Stimulated activated CD4-positive, alpha-beta T cell treated with anti-CD3 and anti-CD28 coated beads, Interleukin-4, amount 100 ng/mL, for 24 hours (primary cell): ENCODE data around the gene CYP24A1.

Source experiments
- DNase-seq: peaks from one replicate; pipeline ENCODE4 v3.0.0-alpha.2; 2020

The CYP24A1 gene

GRCh38 chr20:54201268-54201846, 27.6 kb upstream of the CYP24A1 start:
- no peak for DNase-seq

DNA sequence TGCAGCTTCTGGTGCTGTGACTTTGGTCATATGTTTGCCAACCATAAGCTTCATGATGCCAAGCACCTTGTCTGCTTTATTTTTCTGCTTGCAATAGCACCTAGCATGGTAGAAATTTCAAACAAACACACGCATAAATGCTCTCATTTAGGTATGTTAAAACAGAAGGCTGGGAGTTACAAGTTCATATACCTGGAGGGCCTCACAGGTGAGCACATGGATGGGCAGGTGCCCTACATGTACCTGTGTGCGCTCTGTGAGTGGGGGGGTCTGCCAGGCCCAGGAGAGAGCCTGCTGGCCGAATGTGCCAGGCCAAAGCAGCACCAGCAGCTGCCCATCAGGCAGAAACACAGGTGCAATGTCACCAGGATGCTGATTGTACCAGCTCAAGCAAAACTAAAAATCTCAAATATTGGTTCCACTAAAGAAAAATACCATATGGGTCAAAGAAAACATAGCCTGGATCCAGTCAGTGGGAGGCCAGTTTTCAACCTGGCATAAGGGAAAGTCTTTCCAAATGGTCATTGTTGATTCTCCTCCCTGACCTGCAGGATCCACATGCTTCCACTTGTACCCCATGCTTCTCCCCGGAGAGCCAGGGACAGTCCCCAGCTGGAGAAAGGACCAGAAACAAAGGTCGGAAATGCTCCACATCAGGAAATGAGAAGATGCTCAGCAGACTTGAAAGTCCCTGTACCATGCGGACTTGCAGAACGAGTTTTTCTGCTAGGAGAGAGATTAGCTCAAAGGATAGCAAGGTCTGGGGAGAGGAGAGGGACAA, 26.9 kb upstream of the CYP24A1 start:
- DNase-seq: no peak

- DNase-seq: peak; percentile 75
These were observed 26.0 kb upstream of the CYP24A1 start for GRCh38 chr20:54199721-54200176.

- no peak for DNase-seq
These were observed 25.5 kb upstream of the CYP24A1 start for GRCh38 chr20:54199283-54199682.

GRCh38 chr20:54197621-54198604, 24.1 kb upstream of the CYP24A1 start:
- no peak for DNase-seq

DNA sequence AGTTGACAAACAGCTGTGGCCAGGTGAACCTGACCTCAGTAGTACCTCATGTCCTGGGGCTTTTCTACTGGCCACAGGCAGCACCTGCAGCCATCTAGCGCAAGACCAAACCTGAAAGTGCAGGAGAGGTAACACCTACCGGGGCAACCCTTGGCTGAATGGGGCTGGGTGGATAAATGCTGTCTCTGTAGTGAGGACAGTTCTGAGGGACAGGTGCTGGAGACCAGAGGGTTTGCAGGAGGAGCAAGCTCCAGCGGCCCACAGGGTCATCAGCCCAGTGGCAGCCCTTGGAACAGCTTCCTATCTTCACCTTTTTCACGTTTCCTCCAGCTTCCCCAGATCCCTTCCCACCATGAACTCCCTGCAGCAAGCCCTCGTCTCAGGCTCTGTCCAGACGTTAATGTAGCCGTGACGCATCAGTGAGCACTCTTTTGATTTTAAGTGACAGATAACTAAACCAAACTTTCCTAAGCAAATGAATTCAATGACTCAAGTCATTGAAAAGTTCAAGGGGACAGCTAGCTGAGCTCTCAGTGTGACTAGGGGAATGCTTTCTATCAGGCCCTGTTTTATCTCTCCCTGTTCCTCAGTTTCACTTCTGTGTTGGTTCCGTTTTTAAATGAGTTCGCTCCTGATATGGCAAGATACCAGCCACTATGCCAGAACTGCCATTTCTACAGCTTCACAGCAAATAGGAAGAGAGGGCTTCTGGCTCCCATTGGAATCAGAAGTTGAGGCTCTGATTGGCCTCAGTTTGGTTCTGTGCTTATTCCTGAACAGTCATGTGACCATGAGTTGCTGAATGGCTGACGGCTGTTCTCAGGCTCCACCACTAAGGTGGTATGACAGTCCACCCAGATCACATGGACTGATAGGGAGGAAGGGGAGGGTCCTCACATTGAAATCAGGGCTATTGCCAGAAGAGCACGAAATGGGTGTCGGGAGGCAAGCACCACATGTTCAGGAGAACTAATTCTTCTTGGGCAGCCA, 22.0 kb upstream of the CYP24A1 start:
- no peak for DNase-seq

- no peak for DNase-seq
These were observed 21.1 kb upstream of the CYP24A1 start for GRCh38 chr20:54194724-54195438.

GRCh38 chr20:54193817-54194216, 20.0 kb upstream of the CYP24A1 start:
- DNase-seq: no peak

DNA sequence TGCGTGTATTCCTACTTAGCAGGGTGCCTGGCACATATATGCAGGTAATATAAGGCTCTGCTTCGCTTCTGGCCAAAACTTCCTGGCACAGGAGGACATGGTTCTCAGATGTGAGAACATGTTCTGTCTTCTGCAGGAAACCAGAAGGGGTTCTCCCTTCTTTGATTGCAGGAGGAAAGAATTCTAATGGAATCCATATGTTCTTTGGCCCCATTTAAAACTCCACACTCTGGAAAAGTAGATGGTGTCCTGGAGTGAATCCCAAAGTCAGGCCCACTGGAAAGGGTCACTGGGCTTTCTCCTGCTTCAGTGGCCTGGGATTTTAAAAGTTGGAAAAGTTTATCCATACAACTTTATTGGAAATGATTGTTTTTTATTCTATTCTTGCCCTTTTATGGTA, 16.4 kb upstream of the CYP24A1 start:
- no peak for DNase-seq

GRCh38 chr20:54189630-54190029, 15.8 kb upstream of the CYP24A1 start:
- DNase-seq: no peak

GRCh38 chr20:54188132-54188849, 14.5 kb upstream of the CYP24A1 start:
- no peak for DNase-seq

DNA sequence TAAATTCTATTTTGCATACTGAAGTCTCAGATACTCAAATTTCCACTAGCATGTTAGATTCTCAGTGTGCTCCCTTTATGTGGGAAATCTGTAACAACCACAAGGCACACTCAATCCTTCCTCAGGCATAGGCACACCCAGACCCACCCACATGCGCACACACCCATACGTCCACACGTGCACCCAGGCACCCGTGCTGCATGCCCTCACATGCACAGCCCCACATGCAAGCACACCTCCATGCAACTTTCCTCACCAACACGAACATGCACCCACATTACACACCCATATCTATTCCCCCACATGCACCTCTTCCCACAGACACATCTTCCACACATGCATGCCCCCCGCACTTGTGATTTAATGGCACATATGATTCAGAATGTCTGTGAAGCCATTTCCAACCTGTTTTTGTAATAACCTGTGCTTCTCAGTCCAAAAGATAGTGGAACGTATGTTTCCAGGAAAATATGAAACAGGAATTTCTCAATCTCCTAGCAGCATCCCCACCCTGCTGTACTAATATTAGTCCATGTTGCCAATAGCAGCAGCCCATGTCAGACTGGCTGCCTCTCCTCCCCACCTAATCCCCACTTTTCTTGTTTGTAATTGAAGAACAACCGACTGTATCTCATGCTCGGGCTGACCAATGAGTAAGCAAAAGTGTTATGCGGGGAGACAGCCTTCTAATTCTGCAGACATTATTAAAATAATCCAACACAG, 11.3 kb upstream of the CYP24A1 start:
- DNase-seq: no peak

GRCh38 chr20:54184071-54184470, 10.3 kb upstream of the CYP24A1 start:
- no peak for DNase-seq

DNA sequence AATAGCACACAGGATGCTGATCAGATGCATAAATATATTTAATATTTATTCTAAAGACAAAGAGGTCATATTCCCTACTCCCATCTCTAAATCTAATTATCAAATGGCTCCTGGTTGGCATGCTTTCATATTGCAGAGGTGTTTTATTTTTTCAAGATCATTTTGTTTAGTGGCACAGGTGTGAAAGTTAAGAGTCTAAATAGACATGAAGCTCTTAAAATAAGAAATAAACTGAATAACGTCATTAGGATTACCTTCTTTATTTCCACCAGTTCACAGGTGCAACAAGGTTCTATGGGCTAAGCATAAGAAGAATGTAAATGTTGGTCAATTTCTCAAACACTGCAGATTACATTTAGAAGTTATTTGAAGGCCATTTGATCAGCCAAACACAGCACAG, 7.1 kb upstream of the CYP24A1 start:
- DNase-seq: no peak

DNA sequence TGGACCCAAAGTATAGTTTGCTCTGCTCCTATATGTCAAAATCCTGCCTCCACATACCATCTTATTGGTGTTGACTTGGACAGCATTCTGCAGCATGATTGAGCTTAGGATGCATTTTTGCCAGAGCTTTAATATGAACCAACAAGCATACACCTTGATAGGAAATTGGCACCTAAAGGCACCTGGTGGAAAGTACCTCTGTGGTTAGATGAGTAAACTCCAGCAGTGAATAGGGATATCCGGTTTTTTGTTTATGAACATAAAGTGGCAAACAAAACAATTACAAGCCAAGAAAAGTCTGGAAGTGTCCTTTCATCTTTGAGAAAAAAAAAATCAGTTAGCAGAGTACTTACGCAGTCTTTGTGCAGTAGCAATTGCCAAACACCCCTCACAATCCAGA, 6.2 kb upstream of the CYP24A1 start:
- DNase-seq: no peak

DNA sequence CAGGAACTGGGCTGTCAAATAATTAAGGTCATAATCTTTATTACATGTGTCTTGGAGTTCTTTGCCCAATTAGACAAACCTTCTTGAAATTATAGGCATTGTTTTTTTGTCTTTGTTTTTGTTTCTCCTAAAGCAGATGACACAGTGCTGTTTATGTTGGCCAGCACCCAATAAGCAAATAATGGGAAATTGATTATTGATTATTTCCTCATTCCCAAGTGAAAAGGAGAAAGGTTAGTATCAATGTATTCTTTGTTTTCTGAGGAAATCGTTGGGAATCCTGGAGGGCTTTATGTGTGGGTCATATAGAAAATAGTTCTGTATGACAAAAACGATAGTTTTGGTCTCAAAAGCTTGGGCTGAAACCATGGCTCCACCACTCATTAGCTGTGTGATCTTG, 4.5 kb upstream of the CYP24A1 start:
- no peak for DNase-seq

- no peak for DNase-seq
These were observed 3.6 kb upstream of the CYP24A1 start for GRCh38 chr20:54177378-54177777.

- DNase-seq: no peak
These were observed 2.8 kb upstream of the CYP24A1 start for GRCh38 chr20:54176610-54177009.

DNA sequence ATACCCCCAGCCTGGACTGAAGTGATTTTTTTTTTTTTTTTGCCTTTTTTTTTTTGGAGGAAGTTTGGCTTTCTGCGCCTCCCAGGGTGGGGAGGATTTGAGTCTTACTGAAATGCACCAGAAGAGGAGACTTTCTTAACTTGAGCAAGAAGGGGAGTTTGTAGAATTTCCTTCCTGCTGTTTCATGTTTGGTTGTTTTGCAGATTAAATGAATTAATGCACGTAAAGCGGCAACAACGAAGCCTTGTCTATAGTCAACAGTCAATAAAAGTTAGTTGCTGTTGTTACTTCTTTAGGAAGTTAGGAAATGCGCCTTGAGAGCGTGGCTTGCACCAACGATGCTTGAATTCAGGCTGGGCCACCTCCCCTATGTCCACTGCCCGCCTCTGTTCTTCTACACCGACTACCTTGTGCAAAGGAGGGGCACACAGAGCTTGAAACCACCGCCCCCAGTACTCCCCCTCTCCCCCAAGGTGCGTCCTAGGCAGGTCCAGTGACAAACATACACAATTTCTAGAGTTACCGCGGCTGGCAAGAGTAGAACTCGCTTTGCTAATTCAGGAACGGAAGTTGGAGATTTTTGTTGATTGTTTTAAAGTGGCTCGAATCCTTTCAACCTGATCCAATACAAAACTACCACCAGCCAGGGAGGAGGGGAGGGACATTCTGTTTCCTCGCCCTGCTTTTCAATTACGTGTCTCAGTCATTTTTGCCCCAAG, 830 bp upstream of the CYP24A1 start:
- DNase-seq: no peak
